HCT116 (cell line): ENCODE results near the gene GPR171.

ENCODE experiments used
- CEBPB ChIP-seq: IDR thresholded peaks from 2 replicates; pipeline ENCODE4 v1.6.1; 2012; ENCODE audit warnings: low read depth
- CTCF ChIP-seq, 3 experiments: fragments of 200-600 bp in 1 of 3; sonication (generic) in 1 of 3; IDR thresholded peaks in 2 of 3; conservative IDR thresholded peaks in 1 of 3; 2 replicates each; pipeline ENCODE4 v1.5.1; 2012 to 2017; ENCODE audit warnings: low read depth in 2 of 3, low read length in 2 of 3, antibody characterized with exemption in 1 of 3, borderline replicate concordance in 1 of 3, control low read depth in 1 of 3, mild to moderate bottlenecking in 1 of 3, mixed read lengths in 1 of 3, mixed run types in 1 of 3, moderate library complexity in 1 of 3; ENCODE audit not compliant: insufficient read depth in 1 of 3
- EGR1 ChIP-seq: IDR thresholded peaks from 2 replicates; pipeline ENCODE4 v1.6.1; 2012; ENCODE audit warnings: low read depth
- EZH2 ChIP-seq: fragments of 200-600 bp; sonication (generic); IDR thresholded peaks from 2 replicates; pipeline ENCODE4 v1.6.1; 2017; ENCODE audit warnings: antibody characterized with exemption, mixed run types
- EZH2phosphoT487 ChIP-seq: fragments of 200-600 bp; IDR thresholded peaks from 2 replicates; pipeline ENCODE4 v1.6.1; 2018; ENCODE audit warnings: antibody characterized with exemption, borderline replicate concordance
- MAX ChIP-seq: IDR thresholded peaks from 2 replicates; pipeline ENCODE4 v1.6.1; 2012
- POLR2A ChIP-seq: IDR thresholded peaks from 2 replicates; pipeline ENCODE4 v1.7.0; 2011; ENCODE audit warnings: borderline replicate concordance; ENCODE audit not compliant: insufficient read depth, insufficient read length; ENCODE audit errors: extremely low read depth
- POLR2AphosphoS5 ChIP-seq: IDR thresholded peaks from 2 replicates; pipeline ENCODE4 v1.6.1; 2011; ENCODE audit warnings: mild to moderate bottlenecking, low read depth, low read length, moderate library complexity
- RAD21 ChIP-seq: IDR thresholded peaks from 2 replicates; pipeline ENCODE4 v1.6.1; 2012; ENCODE audit warnings: low read depth, mild to moderate bottlenecking
- REST ChIP-seq: IDR thresholded peaks from 2 replicates; pipeline ENCODE4 v1.6.1; 2012; ENCODE audit warnings: low read depth
- TCF7L2 ChIP-seq: IDR thresholded peaks from 2 replicates; pipeline ENCODE4 v1.7.0; 2011; ENCODE audit warnings: borderline replicate concordance, inconsistent platforms; ENCODE audit not compliant: insufficient read depth, insufficient read length; ENCODE audit errors: extremely low read depth
- ZBTB33 ChIP-seq: IDR thresholded peaks from 2 replicates; pipeline ENCODE4 v1.6.1; 2011; ENCODE audit warnings: mild to moderate bottlenecking, low read length, moderate library complexity; ENCODE audit not compliant: insufficient replicate concordance; ENCODE audit errors: extremely low read depth
- ZNF274 ChIP-seq: fragments of 200-500 bp; sonication (Bioruptor generic); IDR thresholded peaks from 2 replicates; pipeline ENCODE4 v1.6.1; 2014; ENCODE audit warnings: mild to moderate bottlenecking, low read depth, low read length, inconsistent platforms

GRCh38 chr3:151201051-151201730 is 1.8 kb downstream of the GPR171 start:
- TF ChIP-seq POLR2AphosphoS5 = no peak
- TF ChIP-seq EZH2 = no peak
- no peak for TF ChIP-seq REST
- no peak for TF ChIP-seq POLR2A
- no peak for TF ChIP-seq CTCF (IDR thresholded peaks at IDR 0.05 in 2 of 3, conservative IDR thresholded peaks at IDR 0.05 in 1 of 3; ENCODE audit: borderline replicate concordance in 1 of 3, insufficient read depth in 1 of 3, low read depth in 2 of 3, low read length in 2 of 3)
- TF ChIP-seq ZBTB33 = no peak
- no peak for TF ChIP-seq MAX
- no peak for TF ChIP-seq RAD21
- TF ChIP-seq CEBPB = no peak
- TF ChIP-seq EZH2phosphoT487 = no peak
- TF ChIP-seq EGR1 = no peak
- no peak for TF ChIP-seq ZNF274
- TF ChIP-seq TCF7L2 = no peak
